ENCODE data around the gene ZNF280A. TPM values are rescaled to one million over a fixed set of nuclear protein-coding genes. Genes with fewer than 3 reads are reported as not detected.
"Not testable (repeated sequence)": the region's sequence is repeated elsewhere in the genome, so short reads cannot be mapped to it uniquely, and the experiment has no call there.

ZNF280A gene
- total RNA-seq, 1 experiment from 2014 or later: 3.1 TPM

- DNase-seq (ENCODE audit: low read depth): no peak
- in situ Hi-C loops (cut with HindIII; ENCODE audit: low pct_unique_long_range_greater_than_20kb, low sequenced_read_pairs): no loop called here
These were observed 27.2 kb upstream of the ZNF280A start for GRCh38 chr22:22547226-22547625.

- in situ Hi-C loops (cut with HindIII; ENCODE audit: low pct_unique_long_range_greater_than_20kb, low sequenced_read_pairs): no loop called here
- DNase-seq (ENCODE audit: low read depth): no peak
These were observed 26.4 kb upstream of the ZNF280A start for GRCh38 chr22:22546490-22546889.

- in situ Hi-C loops (cut with HindIII; ENCODE audit: low pct_unique_long_range_greater_than_20kb, low sequenced_read_pairs): no loop called here
- no peak for DNase-seq (ENCODE audit: low read depth)
These were observed 25.0 kb upstream of the ZNF280A start for GRCh38 chr22:22545084-22545483.

GRCh38 chr22:22538226-22538989 lies 18.3 kb upstream of the ZNF280A start:
- no peak for DNase-seq (ENCODE audit: low read depth)
- in situ Hi-C loops (cut with HindIII; ENCODE audit: low pct_unique_long_range_greater_than_20kb, low sequenced_read_pairs): no loop called here

- in situ Hi-C loops (cut with HindIII; ENCODE audit: low pct_unique_long_range_greater_than_20kb, low sequenced_read_pairs): no loop called here
- DNase-seq (ENCODE audit: low read depth): no peak
These were observed 16.8 kb upstream of the ZNF280A start for GRCh38 chr22:22536916-22537315.

GRCh38 chr22:22536515-22536914 lies 16.4 kb upstream of the ZNF280A start:
- DNase-seq (ENCODE audit: low read depth): no peak
- in situ Hi-C loops (cut with HindIII; ENCODE audit: low pct_unique_long_range_greater_than_20kb, low sequenced_read_pairs): no loop called here

- in situ Hi-C loops (cut with HindIII; ENCODE audit: low pct_unique_long_range_greater_than_20kb, low sequenced_read_pairs): no loop called here
- no peak for DNase-seq (ENCODE audit: low read depth)
These were observed 15.6 kb upstream of the ZNF280A start for GRCh38 chr22:22535662-22536061.

GRCh38 chr22:22534604-22535415 lies 14.7 kb upstream of the ZNF280A start:
- in situ Hi-C loops (cut with HindIII; ENCODE audit: low pct_unique_long_range_greater_than_20kb, low sequenced_read_pairs): no loop called here
- DNase-seq (ENCODE audit: low read depth): no peak

- no peak for DNase-seq (ENCODE audit: low read depth)
- in situ Hi-C loops (cut with HindIII; ENCODE audit: low pct_unique_long_range_greater_than_20kb, low sequenced_read_pairs): no loop called here
These were observed 13.8 kb upstream of the ZNF280A start for GRCh38 chr22:22533863-22534262.

- in situ Hi-C loops (cut with HindIII; ENCODE audit: low pct_unique_long_range_greater_than_20kb, low sequenced_read_pairs): no loop called here
- no peak for DNase-seq (ENCODE audit: low read depth)
These were observed 13.3 kb upstream of the ZNF280A start for GRCh38 chr22:22533417-22533816.

GRCh38 chr22:22532547-22533071 lies 12.5 kb upstream of the ZNF280A start:
- in situ Hi-C loops (cut with HindIII; ENCODE audit: low pct_unique_long_range_greater_than_20kb, low sequenced_read_pairs); DNase-seq (ENCODE audit: low read depth): not testable (repeated sequence)

- no peak for DNase-seq (ENCODE audit: low read depth)
- in situ Hi-C loops (cut with HindIII; ENCODE audit: low pct_unique_long_range_greater_than_20kb, low sequenced_read_pairs): no loop called here
These were observed 11.9 kb upstream of the ZNF280A start for GRCh38 chr22:22531770-22532546.

- no peak for DNase-seq (ENCODE audit: low read depth)
- in situ Hi-C loops (cut with HindIII; ENCODE audit: low pct_unique_long_range_greater_than_20kb, low sequenced_read_pairs): no loop called here
These were observed 8.7 kb upstream of the ZNF280A start for GRCh38 chr22:22528780-22529179.

- DNase-seq (ENCODE audit: low read depth): peak; percentile 41
- in situ Hi-C loops (cut with HindIII; ENCODE audit: low pct_unique_long_range_greater_than_20kb, low sequenced_read_pairs): no loop called here
These were observed 7.2 kb upstream of the ZNF280A start for GRCh38 chr22:22527312-22527711.

GRCh38 chr22:22526125-22526912 lies 6.2 kb upstream of the ZNF280A start:
- in situ Hi-C loops (cut with HindIII; ENCODE audit: low pct_unique_long_range_greater_than_20kb, low sequenced_read_pairs): no loop called here
- DNase-seq (ENCODE audit: low read depth): no peak

- no peak for DNase-seq (ENCODE audit: low read depth)
- in situ Hi-C loops (cut with HindIII; ENCODE audit: low pct_unique_long_range_greater_than_20kb, low sequenced_read_pairs): no loop called here
These were observed 3.4 kb upstream of the ZNF280A start for GRCh38 chr22:22523494-22523893.

- no peak for DNase-seq (ENCODE audit: low read depth)
- in situ Hi-C loops (cut with HindIII; ENCODE audit: low pct_unique_long_range_greater_than_20kb, low sequenced_read_pairs): no loop called here
These were observed 1.6 kb upstream of the ZNF280A start for GRCh38 chr22:22521631-22522030.
